Activated gamma-delta T cell treated with Interleukin-2 at 50 U/mL for 16 hours (primary cell): ENCODE data around the gene C11orf52.

Experiments
- DNase-seq: peaks from one replicate; pipeline ENCODE4 v3.0.0-alpha.2; 2020

C11orf52 gene

GRCh38 chr11:111939836-111940604 is 21.3 kb downstream of the C11orf52 start:
- no peak for DNase-seq

DNA sequence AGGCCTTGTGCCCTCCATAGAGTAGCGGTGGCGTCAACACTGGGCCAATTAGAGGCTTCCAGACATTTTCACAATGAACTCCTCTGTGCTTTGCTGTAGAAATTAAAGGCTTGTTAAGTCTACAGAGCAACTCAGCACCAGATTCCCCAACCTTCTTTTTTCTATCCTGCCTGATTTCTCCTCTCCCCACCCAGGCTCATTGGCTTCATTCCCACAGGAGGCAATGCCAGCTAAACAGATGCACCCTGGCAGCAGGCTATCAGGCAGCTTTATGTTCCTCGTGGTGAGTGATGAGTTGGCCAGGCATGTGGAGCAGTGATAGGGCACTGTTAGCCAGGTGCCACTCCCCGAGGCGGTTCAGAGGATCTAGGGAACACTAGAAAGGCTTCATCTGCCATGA is 23.2 kb downstream of the C11orf52 start:
- DNase-seq = no peak

- no peak for DNase-seq
Observed at GRCh38 chr11:111942829-111943228, 24.1 kb downstream of the C11orf52 start.

GRCh38 chr11:111944139-111944538 is 25.4 kb downstream of the C11orf52 start:
- no peak for DNase-seq

- DNase-seq = no peak
Observed at GRCh38 chr11:111944651-111945051, 25.9 kb downstream of the C11orf52 start.

DNA sequence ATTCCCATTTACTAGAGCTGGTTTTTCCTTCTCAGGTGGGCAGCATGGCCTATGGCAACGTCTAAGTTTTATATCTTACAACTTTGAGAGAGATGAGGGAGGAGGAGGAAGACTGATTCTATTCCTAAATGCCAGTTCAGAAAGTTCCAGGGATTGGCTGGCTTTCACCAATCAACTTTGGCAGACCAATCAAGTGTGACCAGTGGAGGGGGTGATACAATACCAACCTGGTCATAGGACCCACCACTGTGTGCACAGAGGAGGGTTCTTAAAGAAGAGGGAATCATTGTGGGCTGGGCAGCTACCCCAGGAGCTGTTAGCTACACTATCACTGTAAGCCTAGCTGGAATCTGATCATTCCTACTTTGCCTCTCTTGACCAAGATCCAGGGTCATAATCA is 26.5 kb downstream of the C11orf52 start:
- DNase-seq = no peak

GRCh38 chr11:111946499-111946898 is 27.8 kb downstream of the C11orf52 start:
- no peak for DNase-seq

DNA sequence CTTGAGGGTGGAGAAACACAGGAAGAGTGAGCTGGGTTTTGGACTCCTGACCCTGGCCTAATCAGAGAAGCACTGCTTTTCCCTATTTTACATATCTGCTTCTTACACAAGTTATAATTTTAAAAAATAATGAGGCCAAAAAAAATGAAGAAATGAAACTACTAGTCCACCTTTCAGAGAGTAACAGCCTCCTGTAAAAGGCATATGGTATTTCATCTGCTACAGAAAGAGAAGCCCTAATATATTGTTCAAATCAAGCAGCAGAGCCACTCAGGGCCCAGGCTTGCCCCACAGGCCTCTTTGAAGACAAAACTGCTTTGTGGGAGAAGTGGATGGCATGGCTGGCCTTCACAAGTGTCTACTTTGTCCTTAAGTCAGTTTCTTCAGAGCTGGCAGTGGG is 28.4 kb downstream of the C11orf52 start:
- DNase-seq = no peak

GRCh38 chr11:111949519-111950426 is 31.1 kb downstream of the C11orf52 start:
- DNase-seq = no peak

GRCh38 chr11:111951565-111951964 is 32.9 kb downstream of the C11orf52 start:
- DNase-seq = no peak

- DNase-seq = no peak
Observed at GRCh38 chr11:111954154-111954553, 35.4 kb downstream of the C11orf52 start.

DNA sequence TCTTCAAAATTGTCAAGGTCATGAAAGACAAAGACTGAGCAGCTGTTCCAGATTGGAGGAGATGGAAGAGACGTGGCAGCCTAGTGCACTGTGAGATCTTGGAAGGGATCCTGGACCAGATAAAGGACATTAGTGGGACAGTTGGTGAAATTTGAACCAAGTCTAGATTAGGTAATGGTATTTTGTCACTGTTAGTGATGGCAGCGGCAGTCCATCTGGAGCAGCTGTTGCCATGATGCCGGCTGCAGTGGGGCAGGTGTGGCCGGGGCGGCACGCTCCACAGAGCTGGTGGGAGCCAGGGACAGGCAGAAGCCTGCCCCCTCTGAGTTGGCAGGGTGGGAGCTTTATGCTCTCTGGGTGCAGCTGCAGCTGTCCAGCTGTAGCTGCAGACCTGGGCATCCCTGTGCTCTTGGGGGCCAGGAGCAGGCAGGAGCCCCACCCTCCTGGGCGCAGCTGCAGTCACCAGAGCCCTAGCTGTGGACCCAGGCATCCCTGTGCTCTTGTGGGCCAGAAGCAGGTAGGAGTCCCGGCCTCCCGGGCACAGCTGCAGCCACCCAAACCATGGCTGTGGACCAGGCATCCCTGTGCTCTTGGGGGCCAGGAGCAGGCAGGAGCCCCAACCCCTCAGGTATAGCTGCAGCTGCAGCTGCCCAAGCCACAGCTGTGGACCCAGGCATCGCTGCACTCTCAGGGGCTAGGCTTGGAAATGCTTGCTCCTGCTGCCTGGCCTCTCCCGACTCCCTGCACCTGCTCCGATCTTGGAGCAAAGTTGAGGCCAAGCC is 39.1 kb downstream of the C11orf52 start:
- DNase-seq = no peak

DNA sequence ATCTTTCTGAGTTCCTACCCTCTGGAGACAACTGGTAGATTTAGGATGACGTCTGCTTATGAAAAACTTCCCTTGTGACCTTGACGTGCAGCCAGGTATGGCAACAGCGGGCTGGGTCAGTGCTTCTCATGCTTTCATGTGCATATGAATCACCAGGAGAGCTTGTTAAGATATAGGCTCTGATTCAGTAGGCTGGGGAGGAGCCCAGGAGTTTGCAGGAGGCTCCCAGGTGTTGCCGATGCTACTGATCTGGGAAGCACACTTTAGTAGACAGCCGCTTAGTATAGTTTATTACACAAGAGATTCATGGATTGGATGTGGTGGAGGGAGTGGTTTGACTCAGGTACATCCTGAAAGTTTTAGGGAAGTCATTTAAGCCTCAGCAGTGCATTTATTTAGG is 42.2 kb downstream of the C11orf52 start:
- DNase-seq = no peak

- no peak for DNase-seq
Observed at GRCh38 chr11:111961389-111962300, 42.9 kb downstream of the C11orf52 start.

- DNase-seq = no peak
Observed at GRCh38 chr11:111963931-111964340, 45.2 kb downstream of the C11orf52 start.

GRCh38 chr11:111966678-111967077 is 48.0 kb downstream of the C11orf52 start:
- no peak for DNase-seq

- DNase-seq = no peak
Observed at GRCh38 chr11:111967649-111968048, 48.9 kb downstream of the C11orf52 start.

GRCh38 chr11:111969344-111969743 is 50.6 kb downstream of the C11orf52 start:
- no peak for DNase-seq

GRCh38 chr11:111974446-111974845 is 55.7 kb downstream of the C11orf52 start:
- DNase-seq = no peak

GRCh38 chr11:111975076-111975806 is 56.5 kb downstream of the C11orf52 start:
- DNase-seq = no peak

DNA sequence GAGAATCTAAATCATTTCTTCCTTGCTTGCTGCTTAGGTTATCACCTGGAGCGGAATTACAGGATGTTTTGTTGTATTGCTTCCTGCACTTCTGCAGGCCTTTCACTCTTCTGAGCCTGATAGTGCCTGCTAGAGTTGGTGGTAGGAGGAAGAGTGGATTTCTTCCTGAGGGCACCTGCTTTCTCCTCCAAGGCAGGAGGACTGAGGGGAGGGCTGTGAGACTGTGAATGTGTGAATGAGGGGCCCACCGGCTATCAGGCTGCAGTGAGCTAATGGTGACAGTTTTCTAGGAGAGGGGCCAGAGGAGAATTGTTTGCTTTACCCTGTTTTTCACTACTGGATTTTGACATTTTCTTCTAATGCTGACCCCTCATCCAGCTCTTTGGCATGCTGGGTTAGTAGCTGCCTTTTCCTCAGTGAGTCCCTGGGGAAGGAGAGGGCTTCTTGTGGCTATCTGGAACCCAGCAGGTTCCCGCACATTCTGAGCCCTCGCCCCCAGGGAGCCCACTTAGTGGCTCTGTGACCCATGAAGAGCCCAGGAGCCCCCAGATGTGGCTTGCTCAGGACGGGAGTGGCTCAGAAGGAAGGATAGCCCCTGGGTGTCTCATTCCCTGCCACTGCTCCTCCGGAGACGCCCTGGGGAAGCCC is 57.5 kb downstream of the C11orf52 start:
- no peak for DNase-seq
